CD14-positive monocyte (primary cell): ENCODE data around the gene MRPS2. TPM values are rescaled to one million over a fixed set of nuclear protein-coding genes. Genes with fewer than 3 reads are reported as not detected.

Source experiments
- DNase-seq, 3 donors: peaks; one replicate each; pipeline ENCODE4 v3.0.0-alpha.2; 2011 to 2022
- H2AFZ ChIP-seq: 2 replicates; pipeline ENCODE4 v1.6.0; 2012; ENCODE audit warnings: mild to moderate bottlenecking, low read depth, low read length, inconsistent platforms; ENCODE audit not compliant: insufficient read depth, poor library complexity, severe bottlenecking
- H3K27ac ChIP-seq, 2 donors: 1 replicate in 1 of 2; 2 replicates in 1 of 2; pipeline ENCODE4 v1.5.1; 2012 to 2013; ENCODE audit warnings: low read length in 2 of 2, control low read depth in 1 of 2, inconsistent platforms in 1 of 2, low read depth in 1 of 2, mild to moderate bottlenecking in 1 of 2
- H3K27me3 ChIP-seq, 2 donors: one replicate each; pipeline versions ENCODE4 v1.6.0 to v1.6.1; 2011 to 2013; ENCODE audit warnings: low read length in 2 of 2; ENCODE audit not compliant: control insufficient read depth in 2 of 2, insufficient read depth in 2 of 2
- H3K36me3 ChIP-seq, 2 donors: replicated peaks in 1 of 2; 1 replicate in 1 of 2; 2 replicates in 1 of 2; pipeline versions ENCODE4 v1.5.1 to v1.6.1; 2012 to 2013; ENCODE audit warnings: low read length in 2 of 2, control low read depth in 1 of 2, inconsistent platforms in 1 of 2, mild to moderate bottlenecking in 1 of 2; ENCODE audit not compliant: insufficient read depth in 2 of 2, control insufficient read depth in 1 of 2
- H3K4me1 ChIP-seq, 2 donors: 1 replicate in 1 of 2; 2 replicates in 1 of 2; pipeline versions ENCODE4 v1.5.1 to v1.6.1; 2012 to 2013; ENCODE audit warnings: low read length in 2 of 2, control low read depth in 1 of 2, inconsistent platforms in 1 of 2, mild to moderate bottlenecking in 1 of 2, moderate library complexity in 1 of 2; ENCODE audit not compliant: insufficient read depth in 2 of 2, control insufficient read depth in 1 of 2
- H3K4me2 ChIP-seq: replicated peaks from 2 replicates; pipeline ENCODE3; 2012; ENCODE audit warnings: low read length, moderate library complexity, mild to moderate bottlenecking; ENCODE audit not compliant: poor library complexity, severe bottlenecking; ENCODE audit errors: extremely low read depth
- H3K4me3 ChIP-seq, 3 experiments: fragments of 200-600 bp in 1 of 3; sonication (generic) in 1 of 3; replicated peaks in 1 of 3; 1 replicate in 2 of 3; 2 replicates in 1 of 3; pipeline ENCODE4 v1.5.1; 2011 to 2013; ENCODE audit warnings: low read length in 3 of 3, mild to moderate bottlenecking in 3 of 3, control low read depth in 2 of 3, low read depth in 2 of 3, inconsistent platforms in 1 of 3, moderate library complexity in 1 of 3
- H3K79me2 ChIP-seq: 2 replicates; pipeline ENCODE4 v1.6.0; 2012; ENCODE audit warnings: mild to moderate bottlenecking, control low read depth, inconsistent platforms, low read length, moderate library complexity; ENCODE audit not compliant: insufficient read depth
- H3K9ac ChIP-seq: 2 replicates; pipeline ENCODE4 v1.6.0; 2017; ENCODE audit warnings: low read length, mild to moderate bottlenecking; ENCODE audit not compliant: insufficient read depth, poor library complexity, severe bottlenecking
- H3K9me3 ChIP-seq, 2 donors: replicated peaks in 1 of 2; 1 replicate in 1 of 2; 2 replicates in 1 of 2; pipeline versions ENCODE4 v1.5.1 to v1.6.1; 2012 to 2013; ENCODE audit warnings: low read length in 2 of 2, control low read depth in 1 of 2; ENCODE audit not compliant: control insufficient read depth in 1 of 2, insufficient read depth in 1 of 2
- H4K20me1 ChIP-seq: 2 replicates; pipeline ENCODE4 v1.6.0; 2012; ENCODE audit warnings: mild to moderate bottlenecking, low read length, control low read depth, moderate library complexity; ENCODE audit not compliant: insufficient read depth
- H3K27ac Mint-ChIP-seq, 7 donors: one replicate each; pipeline ENCODE4 v1.8.0; 2020; ENCODE audit warnings: mild to moderate bottlenecking in 7 of 7, mixed read lengths in 7 of 7, moderate library complexity in 6 of 7, inconsistent platforms in 2 of 7
- H3K27me3 Mint-ChIP-seq, 3 donors: one replicate each; pipeline ENCODE4 v1.8.0; 2021 to 2022; ENCODE audit warnings: low read depth in 3 of 3, mild to moderate bottlenecking in 3 of 3, mixed read lengths in 3 of 3, moderate library complexity in 3 of 3, inconsistent platforms in 1 of 3
- H3K36me3 Mint-ChIP-seq, 2 donors: one replicate each; pipeline ENCODE4 v1.8.0; 2020; ENCODE audit warnings: mixed read lengths in 2 of 2, inconsistent platforms in 1 of 2, mild to moderate bottlenecking in 1 of 2
- H3K4me1 Mint-ChIP-seq: one replicate; pipeline ENCODE4 v1.8.0; 2020; ENCODE audit warnings: mild to moderate bottlenecking, mixed read lengths
- H3K4me3 Mint-ChIP-seq, 2 donors: one replicate each; pipeline ENCODE4 v1.8.0; 2020; ENCODE audit warnings: mild to moderate bottlenecking in 2 of 2, mixed read lengths in 2 of 2, moderate library complexity in 1 of 2
- H3K9me3 Mint-ChIP-seq, 7 donors: one replicate each; pipeline ENCODE4 v1.8.0; 2020 to 2022; ENCODE audit warnings: mixed read lengths in 7 of 7, mild to moderate bottlenecking in 6 of 7, moderate library complexity in 6 of 7, inconsistent platforms in 2 of 7
- CTCF ChIP-seq: fragments of 200-600 bp; IDR thresholded peaks from one replicate; pipeline ENCODE4 v1.8.0; 2022; ENCODE audit warnings: antibody characterized with exemption, mild to moderate bottlenecking
- WGBS: methylation state at CpG from one replicate; pipeline ENCODE4 v1.1.5; 2013; ENCODE audit warnings: missing lambda C conversion rate; ENCODE audit not compliant: insufficient coverage; 5-methylcytosine and 5-hydroxymethylcytosine counted together
- intact Hi-C, 2 donors: fragments of 100-400 bp; cut with micrococcal nuclease; formaldehyde crosslinking; loops; one replicate each; pipeline versions ENCODE4 v1.15.0 to v1.15.1; 2023
- polyA plus RNA-seq, 3 donors: library from polyadenylated mRNA; depleted of rRNA in 1 of 3; unstranded in 2 of 3; stranded (reverse) in 1 of 3; fragments of 300-500 nt in 2 of 3; fragments of >200 nt in 1 of 3; fragmentation: Illumina TruSeq in 2 of 3; gene quantifications; 1 replicate in 2 of 3; 2 replicates in 1 of 3; pipeline ENCODE4 v1.2.3, GENCODE V29; 2012 to 2021

MRPS2 gene
- polyA plus RNA-seq, 3 donors = 27.9 to 54.4 (median 30.2) TPM

GRCh38 chr9:135478191-135478590, 22.3 kb upstream of the MRPS2 start:
- no peak overlapping the region for H3K27ac ChIP-seq

GRCh38 chr9:135478829-135479468, 21.5 kb upstream of the MRPS2 start:
- H3K4me1 ChIP-seq = peaks cover 11% of the 10 kb centered on the region in 2 donors
- peaks cover 0 to 17% of the 10 kb centered on the region in 2 donors for H3K27me3 ChIP-seq
- peaks cover 0 to 7% of the 10 kb centered on the region in 2 donors for H3K36me3 ChIP-seq
- Mint-ChIP-seq H3K27me3 (peaks cover 20 to 34% (median 20%) of the 10 kb centered on the region in 3 donors), H3K27ac (peak overlapping the region in 3 of 7 donors; percentile 43 to 72 (median 54)), H3K9me3 (no peaks in the 10 kb centered on the region), H3K4me3 (peak overlapping the region; percentile 89 to 95), H3K36me3 (peaks cover 2 to 6% of the 10 kb centered on the region in 2 donors), H3K4me1 (peaks cover 12% of the 10 kb centered on the region)
- H3K4me3 ChIP-seq = peak overlapping the region; percentile 11 to 66 (median 23)
- H2AFZ ChIP-seq = peak overlapping the region; percentile 61
- peak overlapping the region; percentile 72 for H3K4me2 ChIP-seq
- H3K79me2 ChIP-seq = peaks cover 4% of the 10 kb centered on the region
- no peak overlapping the region for H3K9ac ChIP-seq
- DNase-seq = peak; percentile 17 to 29 (median 18)
- H3K27ac ChIP-seq = no peak overlapping the region
- H4K20me1 ChIP-seq = peaks cover 5% of the 10 kb centered on the region
- TF ChIP-seq CTCF = peak; percentile 15
- under 1% methylated on average over 64 of the region's 64 CpGs for WGBS
- no peaks in the 10 kb centered on the region for H3K9me3 ChIP-seq
- intact Hi-C loops = no loop called here

More at GRCh38 chr9:135478191-135478590, 22.3 kb upstream of the MRPS2 start:
- peaks cover 0 to 17% of the 10 kb centered on the region in 2 donors for H3K27me3 ChIP-seq
- H3K27me3 Mint-ChIP-seq = peaks cover 20 to 35% (median 20%) of the 10 kb centered on the region in 3 donors
- intact Hi-C loops = no loop called here
- H3K9ac ChIP-seq = no peak overlapping the region
- peak overlapping the region in 1 of 2 donors; percentile 89 for H3K4me3 Mint-ChIP-seq
- H3K4me2 ChIP-seq = no peak overlapping the region
- H2AFZ ChIP-seq = no peak overlapping the region
- H3K9me3 ChIP-seq = no peaks in the 10 kb centered on the region
- H3K4me3 ChIP-seq = no peak overlapping the region
- peaks cover 11% of the 10 kb centered on the region in 2 donors for H3K4me1 ChIP-seq
- 93% methylated on average over 10 of the region's 10 CpGs for WGBS
- H3K27ac Mint-ChIP-seq = no peak overlapping the region
- H3K4me1 Mint-ChIP-seq = peaks cover 12% of the 10 kb centered on the region
- peaks cover 4% of the 10 kb centered on the region for H3K79me2 ChIP-seq
- no peaks in the 10 kb centered on the region for H3K9me3 Mint-ChIP-seq
- H3K36me3 Mint-ChIP-seq = no peaks in the 10 kb centered on the region
- no peaks in the 10 kb centered on the region for H3K36me3 ChIP-seq
- DNase-seq = no peak
- TF ChIP-seq CTCF = no peak
- H4K20me1 ChIP-seq = peaks cover 5% of the 10 kb centered on the region
